ENCODE data around the gene PTPN7. TPM values are rescaled to one million over a fixed set of nuclear protein-coding genes. Genes with fewer than 3 reads are reported as not detected.

PTPN7 gene
- total RNA-seq, 1 experiment from 2014 or later, result 0.33 TPM

GRCh38 chr1:202107321-202107761 lies 53.1 kb downstream of the PTPN7 start:
- Histone ChIP-seq H3K9me3 (ENCODE audit: control insufficient read depth, insufficient read depth, low read depth, low read length) (no peaks in the 10 kb centered on the region), H3K27me3 (ENCODE audit: control insufficient read depth, insufficient read depth, low read length) (no peaks in the 10 kb centered on the region), H3K4me1 (ENCODE audit: control insufficient read depth, insufficient read depth, low read length) (peaks cover 43% of the 10 kb centered on the region), H3K36me3 (ENCODE audit: control insufficient read depth, insufficient read depth, low read length) (no peaks in the 10 kb centered on the region), H3K4me3 (ENCODE audit: low read depth in 2 of 2, low read length in 2 of 2) (no peak overlapping the region), H3K27ac (ENCODE audit: low read length) (peak overlapping the region; percentile 80)
- ChIA-PET POLR2A (interaction anchor here (1.2 kb wide), 1 partner anchor 97 kb away, joined by 5 read pairs; the partner anchor contains the start of gene ELF3), CTCF (no interaction called here)
- BruUV-seq (replicated peaks), result no TSS peak
- ATAC-seq, result peak; percentile 52
- TF ChIP-seq REST (IDR thresholded peaks at IDR 0.05; ENCODE audit: insufficient read depth in 1 of 2, low read depth in 2 of 2, low read length in 1 of 2), result no peak
- TF ChIP-seq TCF7L2 (IDR thresholded peaks at IDR 0.05; ENCODE audit: low read depth, low read length), result peak; percentile 78
- in situ Hi-C loops (cut with HindIII; ENCODE audit: low pct_unique_long_range_greater_than_20kb, low sequenced_read_pairs), result no loop called here
- intact Hi-C loops (cut with micrococcal nuclease; ENCODE audit: unreplicated experiment), result no loop called here
- DNase-seq (ENCODE audit: low read depth, low spot score), result no peak

GRCh38 chr1:202106340-202107254 lies 53.8 kb downstream of the PTPN7 start:
- no peak for TF ChIP-seq TCF7L2 (IDR thresholded peaks at IDR 0.05; ENCODE audit: low read depth, low read length)
- TF ChIP-seq REST (IDR thresholded peaks at IDR 0.05; ENCODE audit: insufficient read depth in 1 of 2, low read depth in 2 of 2, low read length in 1 of 2), result no peak
- TF ChIP-seq SIN3A (IDR thresholded peaks at IDR 0.05; ENCODE audit: borderline replicate concordance, insufficient read depth, low read depth, low read length), result no peak
- TF ChIP-seq POLR2AphosphoS5 (IDR thresholded peaks at IDR 0.05; ENCODE audit: low read depth, low read length), result no peak
- no peak for TF ChIP-seq CTCF (IDR thresholded peaks at IDR 0.05)
- H3K36me3 ChIP-seq (ENCODE audit: control insufficient read depth, insufficient read depth, low read length), result no peaks in the 10 kb centered on the region
- intact Hi-C loops (cut with micrococcal nuclease; ENCODE audit: unreplicated experiment), result no loop called here
- in situ Hi-C loops (cut with HindIII; ENCODE audit: low pct_unique_long_range_greater_than_20kb, low sequenced_read_pairs), result no loop called here
- no peaks in the 10 kb centered on the region for H3K27me3 ChIP-seq (ENCODE audit: control insufficient read depth, insufficient read depth, low read length)
- H3K27ac ChIP-seq (ENCODE audit: low read length), result peak overlapping the region; percentile 80
- DNase-seq (ENCODE audit: low read depth, low spot score), result no peak
- no peaks in the 10 kb centered on the region for H3K9me3 ChIP-seq (ENCODE audit: control insufficient read depth, insufficient read depth, low read depth, low read length)
- POLR2A ChIA-PET, result interaction anchor here (0.5 to 1.2 kb wide), 4 partner anchors 27 to 122 kb away, joined by 3 to 5 read pairs (median 4); partner anchors contain the start of gene ELF3
- H3K4me1 ChIP-seq (ENCODE audit: control insufficient read depth, insufficient read depth, low read length), result peaks cover 43% of the 10 kb centered on the region
- no TSS peak for BruUV-seq (replicated peaks)
- CTCF ChIA-PET, result interaction anchor here (0.8 kb wide), 1 partner anchor 12 kb away, joined by 3 read pairs; no protein-coding TSS in a partner anchor
- H3K4me3 ChIP-seq (ENCODE audit: low read depth in 2 of 2, low read length in 2 of 2), result no peak overlapping the region
- peak; percentile 27; the same call in 1 of the 2 replicates for ATAC-seq

Data from Panc1 (cell line).